Naive thymus-derived CD4-positive, alpha-beta T cell (primary cell): ENCODE results near the gene DEUP1. TPM values are rescaled to one million over a fixed set of nuclear protein-coding genes. Genes with fewer than 3 reads are reported as not detected.

Experiments used
- ATAC-seq: fragments of 150-1000 bp; cut with Tn5 transposase; 2 replicates; pipeline ENCODE4 v1.10.0; 2021; ENCODE audit warnings: mild to moderate bottlenecking, moderate library complexity
- CTCF ChIA-PET: fragments of 350-600 bp; sonication (Branson Sonifier 250); formaldehyde crosslinking; loops from one replicate; lab custom pipeline; 2021; ENCODE audit warnings: antibody characterized with exemption; lab: Charles Lee
- POLR2A ChIA-PET: fragments of 350-600 bp; sonication (Branson Sonifier 250); formaldehyde crosslinking; loops from one replicate; lab custom pipeline; 2021; ENCODE audit warnings: antibody characterized with exemption, inconsistent platforms; lab: Charles Lee
- DNase-seq, 9 donors: peaks; one replicate each; pipeline versions ENCODE4 v3.0.0 to v3.0.0-alpha.2; 2020 to 2022; ENCODE audit warnings: mixed read lengths in 1 of 9
- H3K27ac ChIP-seq: one replicate; pipeline ENCODE4 v1.7.0; 2013; ENCODE audit warnings: mild to moderate bottlenecking, low read depth, low read length, moderate library complexity
- H3K27me3 ChIP-seq, 2 donors: one replicate each; pipeline ENCODE4 v1.7.0; 2013; ENCODE audit warnings: low read length in 2 of 2, mild to moderate bottlenecking in 2 of 2, moderate library complexity in 2 of 2; ENCODE audit not compliant: control insufficient read depth in 2 of 2, insufficient read depth in 2 of 2
- H3K36me3 ChIP-seq, 3 experiments: 1 replicate in 2 of 3; 2 replicates in 1 of 3; pipeline ENCODE4 v1.7.0; 2013; ENCODE audit warnings: low read length in 3 of 3, mild to moderate bottlenecking in 3 of 3, moderate library complexity in 1 of 3; ENCODE audit not compliant: insufficient read depth in 3 of 3, control insufficient read depth in 2 of 3
- H3K4me1 ChIP-seq, 2 donors: one replicate each; pipeline ENCODE4 v1.7.0; 2013; ENCODE audit warnings: low read length in 2 of 2, mild to moderate bottlenecking in 2 of 2, moderate library complexity in 1 of 2; ENCODE audit not compliant: control insufficient read depth in 2 of 2, insufficient read depth in 2 of 2
- H3K4me3 ChIP-seq: 2 replicates; pipeline ENCODE4 v1.7.0; 2013; ENCODE audit warnings: mild to moderate bottlenecking, low read length
- H3K9me3 ChIP-seq, 3 experiments: 1 replicate in 2 of 3; 2 replicates in 1 of 3; pipeline ENCODE4 v1.7.0; 2013; ENCODE audit warnings: low read length in 3 of 3; ENCODE audit not compliant: control insufficient read depth in 2 of 3
- H3K27ac Mint-ChIP-seq, 9 donors: one replicate each; pipeline ENCODE4 v1.8.0; 2020 to 2022; ENCODE audit warnings: mixed read lengths in 9 of 9, mild to moderate bottlenecking in 8 of 9, moderate library complexity in 5 of 9, inconsistent platforms in 2 of 9
- H3K27me3 Mint-ChIP-seq, 5 donors: one replicate each; pipeline ENCODE4 v1.8.0; 2021 to 2022; ENCODE audit warnings: mixed read lengths in 5 of 5, mild to moderate bottlenecking in 1 of 5
- H3K36me3 Mint-ChIP-seq, 5 donors: one replicate each; pipeline ENCODE4 v1.8.0; 2020 to 2022; ENCODE audit warnings: mixed read lengths in 5 of 5, mild to moderate bottlenecking in 3 of 5, inconsistent platforms in 1 of 5
- H3K4me1 Mint-ChIP-seq, 7 donors: one replicate each; pipeline ENCODE4 v1.8.0; 2020 to 2022; ENCODE audit warnings: mixed read lengths in 7 of 7, mild to moderate bottlenecking in 3 of 7, inconsistent platforms in 1 of 7
- H3K4me3 Mint-ChIP-seq, 10 donors: one replicate each; pipeline ENCODE4 v1.8.0; 2020 to 2022; ENCODE audit warnings: mild to moderate bottlenecking in 10 of 10, mixed read lengths in 10 of 10, moderate library complexity in 6 of 10, inconsistent platforms in 2 of 10
- H3K9me3 Mint-ChIP-seq, 11 donors: one replicate each; pipeline ENCODE4 v1.8.0; 2020 to 2022; ENCODE audit warnings: mixed read lengths in 11 of 11, mild to moderate bottlenecking in 4 of 11, inconsistent platforms in 1 of 11, moderate library complexity in 1 of 11
- intact Hi-C, 2 donors: fragments of 100-400 bp; cut with micrococcal nuclease; formaldehyde crosslinking; loops; one replicate each; pipeline ENCODE4 v1.15.1; 2023
- polyA plus RNA-seq, 2 donors: library from polyadenylated mRNA; unstranded; fragments of 300-500 nt; fragmentation: Illumina TruSeq; gene quantifications; one replicate each; pipeline ENCODE4 v1.2.3, GENCODE V29; 2021
- total RNA-seq, 6 experiments: library from RNA in 5 of 6; stranded (reverse) in 5 of 6; gene quantifications; 1 replicate in 5 of 6; 2 replicates in 1 of 6; pipeline ENCODE4 v1.2.3 and lab custom pipeline; 2021 to 2026

The DEUP1 gene
- total and polyA plus RNA-seq, 7 experiments from 2014 or later: not detected

GRCh38 chr11:93393386-93393785, 62.8 kb downstream of the DEUP1 start:
- no peak for DNase-seq
- no peaks in the 10 kb centered on the region for H3K27me3 ChIP-seq
- no peak for ATAC-seq
- Mint-ChIP-seq H3K27me3 (peaks cover 8 to 17% (median 12%) of the 10 kb centered on the region in 5 donors), H3K27ac (no peak overlapping the region), H3K4me1 (no peaks in the 10 kb centered on the region), H3K9me3 (no peaks in the 10 kb centered on the region), H3K36me3 (no peaks in the 10 kb centered on the region), H3K4me3 (no peak overlapping the region)
- no peaks in the 10 kb centered on the region for H3K4me1 ChIP-seq
- H3K36me3 ChIP-seq: no peaks in the 10 kb centered on the region
- H3K27ac ChIP-seq: no peak overlapping the region
- H3K9me3 ChIP-seq: no peaks in the 10 kb centered on the region
- POLR2A ChIA-PET: no interaction called here
- CTCF ChIA-PET: no interaction called here
- intact Hi-C loops: no loop called here
- H3K4me3 ChIP-seq: no peak overlapping the region

DNA sequence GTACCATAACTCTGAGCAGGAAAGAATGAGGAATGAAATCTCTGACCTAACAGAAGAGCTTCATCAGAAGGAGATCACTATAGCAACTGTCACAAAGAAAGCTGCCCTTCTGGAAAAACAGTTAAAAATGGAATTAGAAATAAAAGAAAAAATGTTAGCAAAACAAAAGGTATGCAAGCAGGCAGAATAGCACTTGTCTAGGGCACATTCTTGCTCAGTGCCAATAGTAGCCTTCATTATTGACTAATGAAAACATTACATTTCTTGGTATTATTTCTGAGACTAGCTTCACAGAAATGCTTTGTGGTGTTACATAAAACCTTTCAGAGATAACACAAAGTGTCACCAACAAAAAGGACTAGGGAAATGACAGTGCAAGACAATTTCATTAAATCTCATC, 63.9 kb downstream of the DEUP1 start:
- CTCF ChIA-PET: no interaction called here
- POLR2A ChIA-PET: no interaction called here
- intact Hi-C loops: no loop called here
- Histone ChIP-seq H3K4me1 (no peaks in the 10 kb centered on the region), H3K36me3 (no peaks in the 10 kb centered on the region), H3K27me3 (no peaks in the 10 kb centered on the region), H3K4me3 (no peak overlapping the region), H3K27ac (no peak overlapping the region), H3K9me3 (no peaks in the 10 kb centered on the region)
- H3K9me3 Mint-ChIP-seq: no peaks in the 10 kb centered on the region
- DNase-seq: no peak
- H3K27me3 Mint-ChIP-seq: peaks cover 0 to 13% (median 4%) of the 10 kb centered on the region in 5 donors
- ATAC-seq: no peak
- H3K4me1 Mint-ChIP-seq: no peaks in the 10 kb centered on the region
- H3K4me3 Mint-ChIP-seq: no peak overlapping the region
- no peaks in the 10 kb centered on the region for H3K36me3 Mint-ChIP-seq
- no peak overlapping the region for H3K27ac Mint-ChIP-seq

DNA sequence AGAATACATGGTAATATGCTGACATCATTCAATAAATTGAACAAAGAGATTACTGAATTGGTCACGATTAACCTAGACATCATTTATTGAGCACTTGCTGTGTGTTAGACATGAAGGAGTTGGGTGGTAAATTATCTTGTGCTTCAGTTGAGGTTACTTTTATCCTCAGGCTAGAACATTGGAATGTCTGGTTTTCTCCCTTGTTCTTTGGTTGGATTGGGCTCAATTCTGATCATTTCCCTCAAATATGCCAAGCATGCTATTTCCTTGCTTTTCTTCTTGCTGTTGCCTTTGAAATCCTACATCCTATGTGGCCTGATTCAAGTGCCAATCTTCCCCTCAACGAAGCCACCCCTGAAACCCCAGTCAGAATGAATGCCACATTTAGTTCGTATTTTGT, 65.8 kb downstream of the DEUP1 start:
- Mint-ChIP-seq H3K27me3 (peaks cover 0 to 13% (median 8%) of the 10 kb centered on the region in 5 donors), H3K27ac (no peak overlapping the region), H3K4me1 (no peaks in the 10 kb centered on the region), H3K36me3 (no peaks in the 10 kb centered on the region), H3K9me3 (peaks cover 0 to 3% (median 0%) of the 10 kb centered on the region in 11 donors), H3K4me3 (no peak overlapping the region)
- Histone ChIP-seq H3K27ac (no peak overlapping the region), H3K9me3 (no peaks in the 10 kb centered on the region), H3K27me3 (no peaks in the 10 kb centered on the region), H3K4me1 (no peaks in the 10 kb centered on the region), H3K36me3 (no peaks in the 10 kb centered on the region), H3K4me3 (no peak overlapping the region)
- POLR2A ChIA-PET: no interaction called here
- intact Hi-C loops: no loop called here
- ATAC-seq (no peak), DNase-seq (no peak)
- CTCF ChIA-PET: no interaction called here

GRCh38 chr11:93403930-93404329, 73.4 kb downstream of the DEUP1 start:
- peaks cover 0 to 22% (median 13%) of the 10 kb centered on the region in 5 donors for H3K27me3 Mint-ChIP-seq
- ATAC-seq (no peak), DNase-seq (no peak)
- H3K4me1 Mint-ChIP-seq: no peaks in the 10 kb centered on the region
- ChIA-PET POLR2A (no interaction called here), CTCF (no interaction called here)
- intact Hi-C loops: no loop called here
- no peak overlapping the region for H3K27ac Mint-ChIP-seq
- no peak overlapping the region for H3K4me3 ChIP-seq
- H3K27me3 ChIP-seq: peaks cover 0 to 2% of the 10 kb centered on the region in 2 donors
- H3K4me1 ChIP-seq: no peaks in the 10 kb centered on the region
- H3K27ac ChIP-seq: no peak overlapping the region
- no peaks in the 10 kb centered on the region for H3K9me3 ChIP-seq
- H3K9me3 Mint-ChIP-seq: peaks cover 0 to 3% (median 0%) of the 10 kb centered on the region in 11 donors
- H3K36me3 ChIP-seq: no peaks in the 10 kb centered on the region
- no peaks in the 10 kb centered on the region for H3K36me3 Mint-ChIP-seq
- H3K4me3 Mint-ChIP-seq: no peak overlapping the region

- no peaks in the 10 kb centered on the region for H3K27me3 ChIP-seq
- H3K36me3 ChIP-seq: no peaks in the 10 kb centered on the region
- no peaks in the 10 kb centered on the region for H3K36me3 Mint-ChIP-seq
- no peak overlapping the region for H3K4me3 Mint-ChIP-seq
- POLR2A ChIA-PET: no interaction called here
- no peaks in the 10 kb centered on the region for H3K4me1 Mint-ChIP-seq
- CTCF ChIA-PET: interaction anchor here (0.6 kb wide), 1 partner anchor 1021 kb away, joined by 3 read pairs; no protein-coding TSS in a partner anchor
- H3K9me3 ChIP-seq: no peaks in the 10 kb centered on the region
- no peak overlapping the region for H3K27ac ChIP-seq
- intact Hi-C loops: no loop called here
- ATAC-seq (no peak), DNase-seq (no peak)
- no peaks in the 10 kb centered on the region for H3K4me1 ChIP-seq
- no peaks in the 10 kb centered on the region for H3K9me3 Mint-ChIP-seq
- H3K4me3 ChIP-seq: no peak overlapping the region
- H3K27me3 Mint-ChIP-seq: peaks cover 0 to 14% (median 3%) of the 10 kb centered on the region in 5 donors
- no peak overlapping the region for H3K27ac Mint-ChIP-seq
Measured at GRCh38 chr11:93407777-93408401, 77.3 kb downstream of the DEUP1 start.

DNA sequence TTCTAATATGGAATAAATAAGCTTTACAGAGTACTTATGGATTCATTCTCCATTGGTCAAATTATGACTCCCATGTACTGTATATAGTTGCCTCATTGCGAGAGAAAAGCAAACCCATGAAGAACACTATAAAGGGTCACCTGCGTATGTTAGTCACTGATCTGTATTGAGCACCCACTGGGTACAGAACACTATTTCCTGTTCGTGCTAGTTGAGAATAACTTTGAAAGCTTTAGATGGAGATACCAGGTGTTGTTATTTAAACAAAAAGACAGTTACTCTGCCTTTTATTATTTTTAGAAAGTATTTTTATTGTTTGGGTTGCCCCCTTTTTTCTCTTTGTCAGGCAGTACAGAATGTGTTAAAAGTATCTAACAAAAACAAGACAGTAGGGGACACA, 79.9 kb downstream of the DEUP1 start:
- ATAC-seq: no peak
- POLR2A ChIA-PET: no interaction called here
- Mint-ChIP-seq H3K36me3 (no peaks in the 10 kb centered on the region), H3K4me1 (no peaks in the 10 kb centered on the region), H3K27ac (no peak overlapping the region), H3K9me3 (no peaks in the 10 kb centered on the region), H3K27me3 (peaks cover 0 to 14% (median 7%) of the 10 kb centered on the region in 5 donors), H3K4me3 (no peak overlapping the region)
- intact Hi-C loops: no loop called here
- no peaks in the 10 kb centered on the region for H3K9me3 ChIP-seq
- no peak for DNase-seq
- no peak overlapping the region for H3K4me3 ChIP-seq
- H3K27ac ChIP-seq: no peak overlapping the region
- H3K36me3 ChIP-seq: no peaks in the 10 kb centered on the region
- no peaks in the 10 kb centered on the region for H3K27me3 ChIP-seq
- H3K4me1 ChIP-seq: no peaks in the 10 kb centered on the region
- CTCF ChIA-PET: no interaction called here

DNA sequence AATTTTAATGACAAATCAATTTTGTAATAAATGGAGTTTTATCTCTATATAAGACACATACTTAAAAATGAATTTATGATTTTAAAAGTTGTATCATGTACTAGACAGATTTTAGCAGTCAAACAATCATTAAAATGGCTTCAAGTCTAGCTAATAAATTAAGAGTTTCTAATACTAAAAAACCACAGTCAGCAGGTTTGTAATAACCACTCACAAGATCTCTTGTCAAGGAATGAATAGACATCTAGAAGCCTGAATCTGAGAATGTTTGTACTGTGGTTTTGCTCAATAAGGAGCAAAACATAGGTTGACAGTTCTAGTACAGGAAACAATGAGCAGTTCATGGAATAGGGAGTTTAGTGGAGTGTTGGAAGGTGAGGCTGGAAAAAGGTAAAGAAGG, 81.2 kb downstream of the DEUP1 start:
- Histone ChIP-seq H3K27me3 (no peaks in the 10 kb centered on the region), H3K4me3 (no peak overlapping the region), H3K9me3 (no peaks in the 10 kb centered on the region), H3K27ac (no peak overlapping the region), H3K36me3 (no peaks in the 10 kb centered on the region), H3K4me1 (no peaks in the 10 kb centered on the region)
- Mint-ChIP-seq H3K36me3 (no peaks in the 10 kb centered on the region), H3K4me1 (no peaks in the 10 kb centered on the region), H3K4me3 (no peak overlapping the region), H3K27me3 (peaks cover 0 to 14% (median 7%) of the 10 kb centered on the region in 5 donors), H3K27ac (no peak overlapping the region), H3K9me3 (peaks cover 0 to 7% (median 0%) of the 10 kb centered on the region in 11 donors)
- DNase-seq (no peak), ATAC-seq (no peak)
- ChIA-PET POLR2A (interaction anchor here (1.0 kb wide), 1 partner anchor 11 kb away, joined by 4 read pairs; no protein-coding TSS in a partner anchor), CTCF (no interaction called here)
- intact Hi-C loops: no loop called here
